Activated CD8-positive, alpha-beta memory T cell treated with anti-CD3 and anti-CD28 coated beads, Interleukin-2, amount 50 U/mL, for 1 hour (primary cell): ENCODE data around the gene PLP2.
"Not testable (repeated sequence)": the region's sequence is repeated elsewhere in the genome, so short reads cannot be mapped to it uniquely, and the experiment has no call there.

ENCODE experiments used
- DNase-seq: peaks from one replicate; pipeline ENCODE4 v3.0.0-alpha.2; 2020; ENCODE audit errors: extremely low read depth

The PLP2 gene

DNA sequence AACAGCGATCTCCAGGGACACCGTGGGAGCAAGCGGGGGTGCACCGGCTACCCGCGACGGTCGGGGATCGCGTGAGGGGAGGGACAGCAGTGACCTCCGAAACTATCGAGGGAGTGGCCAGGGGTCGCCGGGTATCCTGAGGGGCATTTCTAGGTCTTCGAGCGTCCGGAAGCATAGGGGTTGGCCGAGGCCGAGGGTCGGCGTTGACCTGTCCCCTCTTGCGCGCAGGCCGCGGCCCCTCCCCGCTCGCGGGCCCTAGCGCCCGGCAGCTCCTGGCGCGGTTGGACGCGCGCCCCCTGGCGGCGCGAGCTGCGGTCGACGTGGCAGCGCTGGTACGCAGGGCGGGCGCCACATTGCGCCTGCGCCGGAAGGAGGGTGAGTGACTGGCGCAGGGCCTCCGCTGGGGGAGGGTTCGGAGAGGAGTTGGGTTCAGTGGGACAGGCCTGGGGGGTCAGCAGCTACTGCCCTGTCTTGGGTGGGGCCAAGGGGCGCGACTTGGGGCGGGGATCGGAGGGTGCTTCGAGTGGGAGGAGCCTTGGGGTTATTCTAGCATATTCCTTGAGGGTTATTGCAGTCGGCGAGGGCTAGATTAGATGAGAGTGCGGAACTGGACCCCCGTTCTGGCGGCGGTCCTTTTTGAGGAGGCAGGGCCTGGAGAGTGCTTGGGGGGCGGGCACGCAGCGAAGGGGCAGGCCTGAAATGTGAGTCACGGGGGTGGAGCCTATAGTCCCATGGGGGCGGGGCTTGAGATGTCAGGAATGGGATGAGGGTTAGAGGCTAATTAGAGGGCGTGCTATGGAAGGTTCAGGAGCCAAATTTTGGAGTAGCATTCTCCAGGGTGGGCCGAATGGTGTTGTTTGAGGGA lies 7.9 kb upstream of the PLP2 start:
- DNase-seq, result no peak

- DNase-seq, result no peak
These were observed 6.9 kb upstream of the PLP2 start for GRCh38 chrX:49164589-49165360.

DNA sequence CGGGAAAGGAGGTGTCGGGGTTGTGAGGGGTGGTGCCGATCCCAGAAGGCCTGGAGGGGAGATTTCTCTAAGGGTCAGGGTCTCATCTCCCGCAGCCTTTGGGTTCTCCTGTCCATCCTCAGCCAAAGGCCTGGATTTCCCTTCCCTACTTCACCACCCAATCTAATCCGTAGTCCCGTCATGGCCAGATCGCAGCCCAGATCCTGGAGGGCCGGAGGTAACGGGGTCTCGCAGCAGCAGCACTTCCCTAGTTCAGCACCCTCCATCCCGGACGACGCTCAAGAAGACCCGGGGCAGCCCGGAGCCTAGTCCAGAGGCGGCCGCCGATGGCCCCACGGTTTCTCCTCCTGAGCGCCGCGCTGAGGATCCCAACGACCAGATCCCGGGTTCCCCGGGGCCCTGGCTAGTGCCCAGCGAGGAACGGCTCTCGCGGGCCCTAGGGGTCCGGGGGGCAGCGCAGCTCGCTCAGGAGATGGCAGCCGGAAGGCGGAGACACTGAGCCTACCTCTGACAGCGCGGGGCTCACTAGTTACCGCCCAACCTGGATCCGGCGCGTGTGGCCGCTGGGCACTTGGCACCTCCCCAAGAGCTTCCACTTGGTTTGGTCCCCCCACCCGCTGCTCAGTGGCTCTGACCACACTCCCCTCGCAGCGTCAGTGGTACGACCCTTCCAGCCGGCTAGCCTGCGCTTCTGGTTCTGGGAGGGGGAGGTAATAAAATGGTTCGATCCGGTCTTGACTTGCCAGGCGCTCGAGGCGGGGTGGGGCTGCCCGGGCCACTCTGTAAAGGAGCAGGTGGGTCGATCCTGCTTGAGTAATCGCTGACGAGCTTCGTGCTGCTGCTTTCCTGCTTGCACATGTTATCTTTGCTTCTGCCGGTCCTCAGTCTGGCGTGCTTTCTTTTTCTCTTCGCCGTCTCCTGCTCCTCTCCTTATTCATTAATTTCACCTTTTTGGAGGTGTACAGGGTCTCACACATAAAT lies 5.5 kb upstream of the PLP2 start:
- DNase-seq, result peak; percentile 52

DNA sequence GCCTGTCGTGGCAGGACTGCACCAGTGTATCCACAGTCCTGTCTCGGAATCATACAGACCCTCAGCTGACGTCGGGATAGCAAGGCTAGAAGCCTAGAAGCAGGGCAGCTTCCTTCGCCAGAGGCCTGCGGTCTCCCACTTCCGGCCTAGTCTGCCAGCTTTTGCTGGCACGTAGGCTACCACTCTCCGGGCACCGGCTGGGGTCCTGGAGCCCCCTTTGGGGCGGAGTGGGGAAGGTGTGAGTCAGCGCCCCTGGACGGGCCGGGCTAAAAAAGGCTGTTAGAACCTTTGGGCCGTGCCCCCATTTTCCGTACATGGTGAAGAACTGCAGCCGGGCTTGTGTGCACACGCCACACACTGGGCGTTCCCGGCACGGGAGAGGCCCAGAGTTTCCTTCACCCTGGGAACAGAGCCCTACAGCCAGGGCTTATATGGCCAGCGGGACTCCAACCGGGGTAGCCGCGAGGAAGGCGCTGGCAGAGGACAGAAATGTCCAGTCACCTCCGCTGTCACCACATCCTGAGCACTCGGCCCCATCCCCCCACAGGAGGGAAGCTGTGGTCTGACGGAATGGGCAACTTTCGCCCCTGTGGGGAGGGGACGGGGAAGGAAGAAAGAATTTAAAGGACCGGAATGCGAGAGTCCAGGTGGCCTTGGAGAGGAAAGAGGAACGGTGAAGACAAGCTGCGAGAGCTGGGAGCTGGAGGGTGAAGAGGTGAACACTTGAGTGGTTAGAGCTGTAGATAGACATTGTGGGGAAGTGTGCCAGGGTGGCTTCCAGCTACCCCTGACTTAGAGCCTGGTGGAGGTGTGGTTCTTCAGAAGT lies 4.6 kb upstream of the PLP2 start:
- peak; percentile 56 for DNase-seq

DNA sequence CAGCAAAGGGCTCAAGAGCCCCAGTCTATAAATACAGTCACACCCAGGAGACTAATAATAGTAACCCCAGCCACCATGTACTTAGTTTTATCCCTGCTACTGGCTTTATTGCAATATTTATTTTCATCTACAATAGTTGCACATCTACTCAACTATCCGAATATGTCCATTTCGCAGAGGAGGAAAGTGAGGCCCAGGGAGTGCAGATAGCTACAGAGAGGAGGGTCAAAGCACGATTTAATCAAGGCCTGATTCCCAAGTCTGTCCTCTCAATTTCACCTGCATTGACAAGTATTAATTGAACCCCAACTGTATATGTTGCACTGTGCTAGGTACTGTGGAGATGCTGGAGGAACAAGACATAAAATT lies 4.0 kb upstream of the PLP2 start:
- no peak for DNase-seq

- DNase-seq, result no peak
These were observed 632 bp downstream of the PLP2 start for GRCh38 chrX:49172280-49172780.

DNA sequence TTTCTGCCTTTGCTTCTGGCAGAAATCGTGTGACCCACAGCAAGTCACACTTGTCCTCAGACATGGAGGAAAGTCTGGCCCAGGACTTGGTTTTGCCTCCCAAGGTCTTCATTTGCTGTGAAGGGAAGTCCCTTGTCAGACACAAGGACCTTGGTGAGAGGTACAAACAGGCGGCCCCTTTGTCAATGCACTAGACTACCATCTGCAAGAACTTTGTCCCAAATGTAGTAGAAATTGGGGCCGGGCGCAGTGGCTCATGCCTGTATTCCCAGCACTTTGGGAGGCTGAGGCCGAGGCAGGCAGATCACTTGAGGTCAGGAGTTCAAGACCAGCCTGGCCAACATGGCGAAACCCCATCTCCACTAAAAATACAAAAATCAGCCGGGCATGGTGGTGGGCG lies 1.8 kb downstream of the PLP2 start:
- DNase-seq, result not testable (repeated sequence)

DNA sequence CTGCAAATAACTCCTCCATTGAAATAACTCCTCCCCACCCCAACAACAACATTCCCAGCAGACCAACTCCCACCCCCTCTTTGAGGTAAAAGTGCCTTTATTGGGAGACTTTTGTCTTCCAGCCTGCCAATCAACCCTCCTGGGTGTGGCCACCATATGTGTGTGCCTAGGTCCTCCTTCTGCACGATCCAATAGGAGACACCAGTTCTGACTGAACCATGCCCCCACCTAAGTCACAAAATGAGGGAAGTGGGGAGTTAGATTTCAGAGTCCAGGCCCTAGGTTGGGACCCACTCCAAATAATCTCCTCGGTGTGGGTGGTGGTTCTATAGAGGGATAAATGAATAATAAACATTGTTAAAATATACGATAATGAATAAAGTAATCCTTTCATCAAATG lies 3.0 kb downstream of the PLP2 start:
- DNase-seq, result no peak

DNA sequence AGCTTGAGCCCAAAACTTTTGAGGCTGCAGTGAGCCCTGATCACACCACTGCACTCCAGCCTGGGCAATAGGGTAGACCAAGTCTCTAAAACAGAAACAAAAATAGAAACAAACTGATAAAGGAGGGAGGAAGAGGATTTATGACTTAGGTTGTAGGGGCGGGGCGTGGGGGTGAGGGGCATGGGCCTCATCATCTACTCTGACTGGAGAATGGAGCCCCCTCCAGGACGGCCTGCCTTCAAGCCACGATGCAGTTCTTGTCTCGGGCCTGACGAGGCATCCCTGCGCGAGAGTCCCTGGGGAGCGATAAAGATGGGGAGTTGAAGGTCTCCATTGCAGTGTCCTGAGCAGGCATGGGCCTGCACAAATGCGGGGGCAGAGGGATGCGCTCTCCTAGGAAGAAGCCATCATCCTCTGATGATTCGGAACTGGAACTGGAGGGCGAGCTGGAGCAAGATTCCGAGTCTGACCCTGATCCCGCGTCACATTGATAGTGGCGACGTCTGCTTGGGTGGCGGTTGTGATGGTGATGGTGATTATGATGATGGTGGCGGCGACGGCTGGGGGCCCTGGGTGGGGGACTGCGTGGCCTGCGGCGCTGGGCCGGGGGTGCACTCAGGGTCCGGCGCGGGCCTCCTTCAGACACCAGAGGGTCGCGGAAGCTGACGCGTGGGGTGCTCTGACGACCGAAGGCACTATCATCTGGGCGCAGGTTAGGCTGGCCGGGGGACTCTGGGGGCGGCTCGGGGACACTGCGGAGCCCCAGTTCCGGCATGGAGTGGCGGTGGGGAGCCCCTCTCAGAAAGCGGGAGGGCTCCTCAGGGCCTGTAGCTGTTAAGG lies 4.0 kb downstream of the PLP2 start:
- DNase-seq, result no peak

GRCh38 chrX:49176421-49177326 lies 5.0 kb downstream of the PLP2 start:
- DNase-seq, result no peak

DNA sequence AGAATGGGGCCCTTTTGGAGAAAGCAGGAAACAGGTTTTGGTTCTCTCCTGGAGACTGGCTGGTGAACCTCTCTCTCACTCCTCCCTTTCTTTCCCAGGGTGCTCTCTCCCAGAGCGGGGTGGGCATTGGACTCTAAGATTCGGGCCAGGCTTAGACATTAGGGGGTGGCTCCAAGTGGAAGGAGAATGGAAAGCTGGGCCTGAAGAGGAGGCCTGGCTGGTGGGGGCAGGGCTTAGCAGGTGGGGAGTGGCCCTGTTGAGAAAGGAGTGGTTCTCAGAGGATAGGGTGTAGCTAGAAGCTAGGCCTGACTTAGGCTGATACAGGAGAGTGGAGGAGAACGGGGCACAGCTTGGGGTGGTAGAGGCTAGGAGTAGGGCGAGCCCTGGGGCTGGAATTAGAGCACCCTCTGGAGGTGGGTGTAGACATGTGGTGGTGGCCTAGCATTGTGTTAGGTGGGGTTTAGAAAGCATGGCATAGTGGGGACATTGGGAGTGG lies 5.7 kb downstream of the PLP2 start:
- DNase-seq, result no peak

DNA sequence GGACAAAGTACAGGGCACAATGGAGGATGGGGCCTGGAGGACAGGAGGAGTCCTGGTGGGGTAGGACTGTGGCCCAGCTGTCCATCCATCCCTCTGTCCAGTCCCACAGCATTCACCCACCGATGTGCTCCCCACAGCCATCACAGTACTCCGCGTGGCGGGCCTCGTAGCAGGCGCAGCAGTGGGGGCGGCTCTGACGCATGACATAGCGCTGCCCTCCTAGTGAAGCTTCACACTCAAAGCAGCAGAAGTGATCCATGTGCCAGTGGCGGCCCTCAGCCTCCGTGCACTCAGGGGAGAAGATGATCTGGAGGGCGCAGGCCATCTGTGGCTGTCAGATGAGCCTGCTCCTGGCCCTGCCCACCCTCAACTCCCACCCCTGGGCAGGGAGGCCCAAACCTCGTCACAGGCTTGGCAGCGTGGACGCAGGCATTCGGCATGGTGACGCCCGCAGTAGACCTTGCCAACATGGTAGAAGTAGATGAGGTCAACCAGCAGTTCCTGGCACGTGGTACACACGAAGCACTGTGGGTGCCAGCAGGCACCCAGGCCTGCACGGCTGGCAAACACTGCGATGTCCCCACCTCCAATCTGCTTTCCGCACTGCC lies 6.3 kb downstream of the PLP2 start:
- no peak for DNase-seq

DNA sequence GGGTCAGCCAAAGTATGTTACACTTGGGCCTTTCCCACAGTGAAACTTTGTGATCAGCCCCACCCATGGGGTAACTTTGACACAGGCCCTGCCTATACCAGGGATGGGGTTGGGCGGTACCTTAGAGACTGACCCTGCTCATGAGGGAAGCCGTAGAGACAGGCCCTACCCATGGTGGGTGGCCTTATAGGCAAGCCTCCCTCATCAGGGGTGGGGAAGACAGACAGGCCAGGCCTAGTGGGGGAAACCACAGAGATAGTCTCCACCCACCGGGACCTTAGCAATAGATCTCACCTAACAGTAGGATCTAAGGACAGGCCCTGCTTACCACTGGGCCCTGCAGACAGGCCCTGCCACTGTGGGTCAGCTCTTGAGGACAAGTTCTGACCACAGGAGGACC lies 6.8 kb downstream of the PLP2 start:
- DNase-seq, result no peak

DNA sequence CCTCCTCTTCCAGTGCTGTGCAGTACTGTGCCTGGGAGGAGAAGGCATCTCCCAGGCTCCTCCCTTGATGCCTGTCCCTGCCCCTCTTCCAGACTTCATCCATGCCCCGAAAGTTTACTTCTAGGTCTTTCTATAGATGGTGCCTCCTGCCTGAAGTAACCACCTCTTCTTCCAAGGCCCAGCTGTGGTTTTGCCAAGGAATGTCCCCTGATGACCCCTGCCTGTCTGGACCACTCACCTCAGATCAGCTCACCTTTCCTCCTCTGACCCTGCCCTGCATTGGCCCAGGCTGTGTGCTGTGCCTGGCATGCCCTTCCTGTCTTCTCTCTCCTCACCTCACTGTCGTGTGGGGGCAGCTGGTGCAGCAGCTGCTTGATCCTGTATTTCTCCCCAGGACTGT lies 7.7 kb downstream of the PLP2 start:
- no peak for DNase-seq

DNA sequence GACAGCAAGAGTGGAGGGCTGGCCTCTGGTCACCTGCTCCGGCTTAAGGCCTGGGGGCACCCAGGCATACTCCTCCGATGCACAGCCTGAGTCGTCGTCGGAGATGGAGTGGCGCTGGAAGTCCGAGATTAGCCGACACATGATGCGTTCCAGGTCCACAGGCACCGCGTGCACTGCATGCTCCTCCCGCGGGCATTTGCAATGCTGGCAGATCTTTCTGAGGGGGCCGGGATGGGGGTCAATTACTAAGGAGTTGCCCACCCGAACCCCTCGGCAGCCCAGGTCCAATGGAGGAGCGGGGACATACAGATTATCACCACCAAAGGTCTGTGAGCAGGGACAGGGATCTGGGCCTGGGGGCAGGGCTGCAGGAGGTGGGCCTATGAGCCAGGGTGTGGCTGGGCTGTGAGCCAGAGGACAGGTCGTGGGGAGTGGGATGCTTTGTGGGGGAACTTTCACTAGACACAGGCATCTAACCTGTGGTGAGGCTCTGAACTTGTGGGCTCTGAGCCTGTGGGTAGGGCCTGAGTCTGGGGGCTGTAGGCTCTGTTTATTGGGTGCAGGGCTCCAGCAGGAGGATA lies 12.1 kb downstream of the PLP2 start:
- DNase-seq, result no peak

DNA sequence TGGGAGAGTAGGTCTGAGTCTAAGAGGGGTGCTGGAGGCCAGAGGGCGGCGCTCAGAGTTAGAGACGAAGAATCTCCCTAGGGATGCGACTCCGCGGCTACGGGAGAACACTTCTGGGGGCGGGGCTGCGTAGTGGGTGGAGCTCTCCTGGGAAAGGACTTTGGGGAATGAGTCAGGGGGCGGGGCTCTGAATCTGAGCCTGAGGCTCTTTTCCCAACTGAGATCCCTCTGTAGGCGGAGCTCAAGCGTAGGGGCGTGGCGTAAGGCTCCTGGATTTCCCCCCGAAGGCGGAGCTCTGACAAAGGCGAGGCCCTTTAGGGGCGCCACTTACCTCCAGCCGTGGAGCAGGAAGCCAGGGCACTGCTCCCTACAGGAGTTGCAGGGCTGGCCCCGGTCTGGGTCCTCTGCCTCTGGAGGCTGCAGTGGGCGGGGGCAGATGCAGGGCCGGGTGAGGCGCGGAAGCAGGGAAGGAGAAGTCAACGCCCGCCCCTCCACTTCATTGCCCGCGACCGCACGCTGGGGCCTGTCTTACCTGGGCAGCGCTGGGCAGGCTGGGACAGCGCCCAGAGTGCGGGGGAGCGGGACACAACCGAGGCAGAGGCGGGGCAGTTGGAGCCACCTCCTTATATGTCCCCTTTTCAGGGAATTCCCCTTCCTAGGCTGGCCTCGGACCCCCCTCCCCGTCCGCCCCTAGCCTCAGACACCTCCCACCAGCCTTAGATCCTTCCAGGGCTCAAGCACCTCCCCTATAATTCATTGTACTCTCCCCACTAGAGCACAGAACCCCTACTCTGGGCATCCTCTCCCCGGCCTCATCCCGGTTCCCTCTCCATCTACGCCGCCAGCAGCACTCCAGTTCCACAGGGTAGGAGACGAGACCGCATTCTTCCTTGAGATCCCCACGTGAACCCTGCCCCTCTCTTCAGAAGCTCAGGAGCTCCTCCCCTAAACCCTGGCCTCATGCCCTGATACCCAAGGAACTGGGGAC lies 12.9 kb downstream of the PLP2 start:
- no peak for DNase-seq
